Measurements from ENCODE around the gene FADS3.
A peak's percentile ranks its signal among the peaks of the same experiment; 100 is the strongest.

Gene FADS3

GRCh38 chr11:61875698-61876097 is 15.6 kb downstream of the FADS3 start:
- DNase-seq, result no peak

- DNase-seq, result no peak
These were observed 16.5 kb downstream of the FADS3 start for GRCh38 chr11:61874853-61875252.

DNA sequence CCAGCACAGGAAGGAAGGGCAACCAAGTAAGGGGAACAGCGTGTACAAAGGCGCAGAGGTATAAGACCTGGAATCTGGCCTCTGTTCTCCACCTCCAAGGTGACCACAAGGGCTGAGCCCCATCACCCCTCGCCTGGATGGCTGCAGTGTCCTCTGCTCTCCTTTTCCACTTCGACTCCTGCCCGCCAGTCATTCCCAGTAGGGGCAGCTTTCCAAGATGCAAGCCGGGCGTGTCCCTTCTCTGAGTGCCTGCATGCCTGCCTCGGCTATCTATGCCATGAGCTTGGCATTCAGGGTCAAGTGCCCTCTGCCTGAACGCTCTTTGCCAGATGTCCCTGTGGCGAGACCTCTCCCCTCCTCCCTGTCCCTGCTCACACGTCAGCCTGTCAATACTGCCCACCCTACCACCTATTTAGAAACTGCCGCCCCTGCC is 17.0 kb downstream of the FADS3 start:
- no peak for DNase-seq

DNA sequence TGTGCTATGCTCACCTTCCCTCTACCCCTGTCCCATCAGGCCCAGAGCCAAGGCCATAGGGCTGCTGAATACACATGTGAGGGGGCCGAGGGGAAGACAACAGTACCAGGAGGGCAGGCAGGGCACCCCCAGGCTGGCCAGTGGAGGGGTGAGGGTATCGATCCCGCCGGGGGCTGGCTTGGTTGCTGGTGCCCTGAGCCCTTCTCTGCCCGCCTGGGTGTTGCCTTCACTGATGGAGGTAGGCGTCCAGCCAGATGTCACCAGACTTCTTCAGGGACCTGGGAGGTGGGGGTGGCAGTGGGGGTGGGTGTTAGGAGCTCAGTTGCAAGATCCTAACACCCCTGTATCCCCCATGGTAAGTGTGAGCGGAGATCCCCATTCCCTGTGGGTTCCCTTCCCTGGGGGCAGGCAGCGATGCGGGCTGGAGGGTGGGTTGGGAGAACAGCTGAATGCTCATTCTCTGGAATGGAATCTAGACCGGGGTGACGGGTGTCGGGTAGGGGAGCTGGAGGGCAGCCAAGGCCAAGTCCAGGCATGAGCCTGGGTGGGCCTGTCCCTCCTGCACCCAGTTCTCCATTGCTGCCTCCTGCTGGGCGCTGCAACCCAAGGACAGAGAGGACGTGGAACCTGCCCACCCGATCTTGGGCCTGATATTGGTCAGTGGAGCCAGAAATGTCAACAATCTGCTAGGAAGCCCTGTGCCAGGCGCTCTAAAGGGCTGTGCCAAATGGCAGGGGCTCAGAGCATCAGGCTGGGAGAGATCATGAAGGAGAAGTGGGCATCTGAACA is 17.6 kb downstream of the FADS3 start:
- no peak for DNase-seq

DNA sequence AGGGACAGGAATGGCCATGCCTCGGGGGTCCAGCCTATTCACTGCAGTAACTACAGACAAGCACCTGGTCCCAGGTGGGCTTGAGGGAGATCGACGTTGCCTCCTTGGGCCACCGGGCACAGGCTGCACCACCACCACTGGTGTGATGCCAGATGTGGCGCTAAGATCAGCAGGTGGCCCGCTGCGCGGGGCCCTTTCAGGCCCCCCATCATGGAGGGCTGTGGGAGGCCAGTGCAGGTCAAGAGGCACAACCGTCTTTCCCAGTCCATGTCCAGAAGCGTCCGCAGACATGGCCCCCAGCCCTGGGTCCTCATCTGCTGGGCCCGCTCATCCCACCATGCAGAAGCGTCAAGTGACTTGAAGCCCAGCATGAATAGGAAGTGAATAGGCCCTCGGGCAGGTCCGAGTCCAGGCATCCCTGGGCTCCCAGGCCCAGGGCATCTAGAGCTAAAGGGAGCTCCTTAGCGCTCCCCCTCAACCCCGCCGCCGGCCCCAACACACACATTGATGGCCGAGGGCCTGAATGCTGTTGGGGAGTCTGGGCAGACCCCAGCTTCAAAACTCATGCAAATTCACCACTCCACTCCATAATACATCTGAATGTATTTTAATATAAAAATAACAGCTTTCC is 18.3 kb downstream of the FADS3 start:
- DNase-seq, result no peak

DNA sequence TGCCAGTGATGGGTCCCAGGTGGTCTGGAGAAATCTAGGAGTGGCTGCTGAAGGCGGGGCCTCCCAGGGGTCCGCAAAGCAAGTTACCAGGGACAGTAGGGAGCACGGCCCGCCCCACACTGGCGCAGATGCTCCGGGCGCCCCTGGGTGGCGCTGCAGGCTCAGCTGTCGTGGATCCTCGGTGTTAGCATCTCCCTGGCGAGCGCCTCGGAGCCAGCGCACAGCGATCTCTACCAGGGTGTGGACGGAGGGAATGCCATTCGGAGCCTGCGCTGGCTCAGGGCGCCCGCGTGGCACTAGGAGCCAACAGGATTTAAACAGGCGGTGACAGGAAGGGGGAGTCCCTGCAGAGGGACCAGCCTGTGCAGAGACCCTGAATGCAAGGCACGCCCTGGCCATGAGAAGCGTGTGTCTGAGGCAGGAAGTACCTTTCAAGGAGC is 20.2 kb downstream of the FADS3 start:
- DNase-seq, result peak; percentile 88

GRCh38 chr11:61870541-61871031 is 20.8 kb downstream of the FADS3 start:
- no peak for DNase-seq

GRCh38 chr11:61869708-61870451 is 21.5 kb downstream of the FADS3 start:
- no peak for DNase-seq

- DNase-seq, result no peak
These were observed 22.0 kb downstream of the FADS3 start for GRCh38 chr11:61869429-61869707.

GRCh38 chr11:61868571-61869428 is 22.5 kb downstream of the FADS3 start:
- no peak for DNase-seq

- no peak for DNase-seq
These were observed 24.4 kb downstream of the FADS3 start for GRCh38 chr11:61866958-61867343.

GRCh38 chr11:61866231-61866957 is 25.0 kb downstream of the FADS3 start:
- no peak for DNase-seq

DNA sequence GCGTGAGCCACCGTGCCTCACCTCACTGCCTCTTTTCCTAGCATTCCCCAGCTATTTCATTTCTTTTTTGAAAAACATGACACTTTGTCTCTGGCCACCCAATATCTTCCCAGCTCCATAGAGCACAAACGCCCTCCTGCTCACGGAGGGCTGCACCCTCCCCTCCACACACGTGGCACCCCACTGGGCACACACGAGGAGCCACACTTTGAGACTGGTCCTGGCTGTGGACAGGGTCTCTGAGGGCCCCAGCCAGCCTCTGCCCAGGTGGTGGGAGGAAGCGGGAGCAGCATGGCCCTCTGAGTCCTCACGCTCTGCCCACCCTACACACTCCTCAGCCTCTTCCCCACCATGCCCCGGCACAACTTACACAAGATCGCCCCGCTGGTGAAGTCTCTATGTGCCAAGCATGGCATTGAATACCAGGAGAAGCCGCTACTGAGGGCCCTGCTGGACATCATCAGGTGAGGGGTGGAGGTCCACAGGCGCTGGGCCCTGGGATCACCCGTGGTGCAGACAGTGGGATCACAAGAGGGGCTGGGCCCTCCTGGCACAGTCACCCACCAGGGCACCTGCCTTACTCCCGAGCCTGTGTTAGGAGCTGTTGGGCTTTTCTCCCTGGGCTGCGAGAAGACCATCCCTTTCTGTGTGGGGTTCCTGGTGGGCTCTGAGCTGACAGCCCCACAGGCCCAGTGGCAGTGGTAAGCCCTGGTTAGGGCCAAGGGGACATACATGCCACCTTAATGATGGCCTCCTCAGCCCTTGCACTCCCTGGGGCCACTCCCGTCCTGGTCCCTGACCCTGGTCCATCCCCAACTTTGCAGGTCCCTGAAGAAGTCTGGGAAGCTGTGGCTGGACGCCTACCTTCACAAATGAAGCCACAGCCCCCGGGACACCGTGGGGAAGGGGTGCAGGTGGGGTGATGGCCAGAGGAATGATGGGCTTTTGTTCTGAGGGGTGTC is 26.2 kb downstream of the FADS3 start:
- no peak for DNase-seq

DNA sequence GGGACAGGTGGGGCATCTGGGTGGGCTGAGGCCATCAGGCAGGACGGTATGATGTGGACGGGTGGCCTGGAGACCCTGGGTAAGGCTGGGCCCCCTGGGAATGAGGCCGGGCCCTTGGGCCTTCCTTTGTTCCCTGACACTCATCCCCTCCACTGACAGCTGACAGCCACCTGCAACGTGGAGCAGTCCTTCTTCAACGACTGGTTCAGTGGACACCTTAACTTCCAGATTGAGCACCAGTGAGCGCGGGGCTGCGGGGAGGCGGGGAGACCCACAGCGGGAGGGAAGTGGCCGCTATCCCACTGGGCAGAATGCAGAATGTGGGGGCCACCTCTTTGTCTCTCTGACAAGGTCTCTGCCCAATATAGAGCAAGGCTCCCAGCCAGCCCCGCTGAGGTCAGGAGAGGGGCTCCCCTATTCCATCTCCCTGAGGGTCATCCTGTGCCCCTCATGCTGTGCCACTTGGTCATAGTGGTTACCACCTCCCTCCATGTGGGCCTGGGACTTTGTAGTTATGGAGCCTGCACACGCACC is 27.7 kb downstream of the FADS3 start:
- no peak for DNase-seq

- no peak for DNase-seq
These were observed 28.4 kb downstream of the FADS3 start for GRCh38 chr11:61862714-61863547.

DNA sequence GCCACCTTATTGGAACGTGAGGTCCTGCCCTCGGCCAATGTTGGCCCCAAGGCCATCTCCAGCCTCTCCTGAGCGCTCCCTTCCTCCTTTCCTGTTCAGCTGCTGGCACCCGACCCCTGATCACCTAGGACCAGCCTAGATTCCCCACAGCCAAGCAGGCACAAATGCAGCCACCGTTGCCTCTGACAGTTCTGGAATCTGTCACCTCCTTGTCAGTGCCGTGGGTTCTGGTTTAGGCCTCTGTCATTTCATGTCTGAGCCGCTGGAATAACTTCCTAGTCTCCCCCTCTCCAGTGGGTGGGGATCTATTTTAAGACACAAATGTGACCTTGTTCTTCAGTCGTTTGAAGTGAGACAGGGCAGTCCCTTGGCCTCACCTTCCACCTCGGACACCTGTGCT is 29.7 kb downstream of the FADS3 start:
- no peak for DNase-seq

- DNase-seq, result no peak
These were observed 31.1 kb downstream of the FADS3 start for GRCh38 chr11:61860054-61860903.

GRCh38 chr11:61855939-61856680 is 35.2 kb downstream of the FADS3 start:
- no peak for DNase-seq
